SK-N-SH treated with all-trans-retinoic acid at 6 μM for 48 hours (cell line): Measurements from ENCODE around the gene MTNR1B.
A peak's percentile ranks its signal among the peaks of the same experiment; 100 is the strongest.

Experiments used
- ATAC-seq: fragments of 200-7000 bp; cut with Tn5 transposase; 3 replicates; pipeline ENCODE4 v1.9.1; 2020; ENCODE audit warnings: mild to moderate bottlenecking, moderate library complexity
- ARNTL ChIP-seq: fragments of 450-650 bp; formaldehyde crosslinking; IDR thresholded peaks from 2 replicates; pipeline ENCODE4 v1.5.0; 2020; ENCODE audit warnings: low read depth, mild to moderate bottlenecking, moderate library complexity, borderline replicate concordance
- CSDC2 ChIP-seq: fragments of 250-450 bp; sonication (Bioruptor Pico); IDR thresholded peaks from 2 replicates; pipeline ENCODE4 v1.5.0; 2020; ENCODE audit warnings: mild to moderate bottlenecking, moderate library complexity
- ESRRG ChIP-seq: fragments of 250-450 bp; sonication (Bioruptor Pico); IDR thresholded peaks from 2 replicates; pipeline ENCODE4 v1.6.1; 2021; ENCODE audit warnings: mild to moderate bottlenecking
- ISL1 ChIP-seq: fragments of 250-450 bp; sonication (Bioruptor Pico); IDR thresholded peaks from 2 replicates; pipeline ENCODE4 v2.1.2; 2022; ENCODE audit warnings: mild to moderate bottlenecking, moderate library complexity
- OSR1 ChIP-seq: fragments of 250-450 bp; sonication (Bioruptor Pico); IDR thresholded peaks from 2 replicates; pipeline ENCODE4 v1.8.0; 2022; ENCODE audit warnings: moderate library complexity, mild to moderate bottlenecking, inconsistent platforms
- POU6F1 ChIP-seq: fragments of 250-450 bp; sonication (Bioruptor Pico); IDR thresholded peaks from 2 replicates; pipeline ENCODE4 v1.8.0; 2021; ENCODE audit warnings: low read depth, mild to moderate bottlenecking, moderate library complexity, borderline replicate concordance
- RARB ChIP-seq: fragments of 250-450 bp; sonication (Bioruptor Pico); IDR thresholded peaks from 2 replicates; pipeline ENCODE4 v1.8.0; 2021; ENCODE audit warnings: mild to moderate bottlenecking, moderate library complexity
- SNAI2 ChIP-seq: fragments of 250-450 bp; sonication (Bioruptor Pico); IDR thresholded peaks from 2 replicates; pipeline ENCODE4 v1.5.0; 2020; ENCODE audit warnings: mild to moderate bottlenecking, moderate library complexity
- TOX ChIP-seq: fragments of 250-450 bp; sonication (Bioruptor Pico); IDR thresholded peaks from 2 replicates; pipeline ENCODE4 v1.8.0; 2021; ENCODE audit warnings: mild to moderate bottlenecking, moderate library complexity, borderline replicate concordance
- ZC3H10 ChIP-seq: fragments of 250-450 bp; sonication (Bioruptor Pico); IDR thresholded peaks from 2 replicates; pipeline ENCODE4 v1.5.1; 2021; ENCODE audit warnings: mild to moderate bottlenecking, moderate library complexity
- ZFP30 ChIP-seq: fragments of 450-650 bp; formaldehyde crosslinking; IDR thresholded peaks from 2 replicates; pipeline ENCODE4 v1.5.0; 2022; ENCODE audit warnings: mild to moderate bottlenecking, moderate library complexity
- ZNF565 ChIP-seq: fragments of 450-650 bp; formaldehyde crosslinking; conservative IDR thresholded peaks from 2 replicates; pipeline ENCODE4 v1.5.0; 2020; ENCODE audit warnings: low read depth, mild to moderate bottlenecking, moderate library complexity
- ZNF70 ChIP-seq: fragments of 450-650 bp; formaldehyde crosslinking; IDR thresholded peaks from 2 replicates; pipeline ENCODE4 v1.5.0; 2020; ENCODE audit warnings: mild to moderate bottlenecking, moderate library complexity
- ZNF8 ChIP-seq: fragments of 450-650 bp; formaldehyde crosslinking; IDR thresholded peaks from 2 replicates; pipeline ENCODE4 v1.5.0; 2020; ENCODE audit warnings: mild to moderate bottlenecking, moderate library complexity
- TF ChIP-seq, protein P1 (sequence below): fragments of 250-450 bp; sonication (Bioruptor Pico); IDR thresholded peaks from 2 replicates; pipeline ENCODE4 v1.5.0; 2020; ENCODE audit warnings: mild to moderate bottlenecking, moderate library complexity

MTNR1B gene

DNA sequence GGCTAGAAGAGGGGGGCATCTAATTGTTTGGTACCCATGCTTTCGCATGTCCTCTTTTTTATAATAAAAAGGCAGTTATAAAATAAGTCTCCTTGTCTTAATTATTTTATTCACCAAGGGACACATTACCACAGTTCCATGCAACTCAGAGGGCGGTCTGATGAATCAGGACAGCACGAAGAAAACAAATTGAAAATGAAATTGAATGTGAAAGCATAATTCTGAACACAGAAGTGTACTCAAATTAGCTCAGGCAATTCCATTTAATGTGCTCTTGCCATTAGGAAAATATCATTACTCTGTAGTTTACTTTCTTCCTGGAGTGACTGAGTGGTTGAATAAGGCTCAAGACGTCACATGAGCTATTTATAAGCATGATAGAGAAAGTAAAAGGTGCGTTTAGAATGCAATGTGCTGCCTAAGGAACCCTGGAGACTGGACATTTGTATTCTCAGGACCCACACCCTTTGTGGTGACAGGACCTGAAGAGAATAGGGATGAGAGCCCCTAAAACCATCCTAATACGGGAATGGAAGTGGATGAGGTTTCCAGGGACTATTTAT, 59.6 kb downstream of the MTNR1B start:
- ATAC-seq, result peak; percentile 57
- TF ChIP-seq ARNTL (CRISPR knock-in tag), result no peak

GRCh38 chr11:93031386-93031785, 61.9 kb downstream of the MTNR1B start:
- TF ChIP-seq SNAI2 (CRISPR knock-in tag) (no peak), ARNTL (CRISPR knock-in tag) (no peak), CSDC2 (no peak), ZC3H10 (no peak), POU6F1 (no peak), ZNF565 (CRISPR knock-in tag) (no peak), ZNF70 (CRISPR knock-in tag) (no peak), OSR1 (CRISPR knock-in tag) (no peak), ISL1 (CRISPR knock-in tag) (no peak), TOX (CRISPR knock-in tag) (no peak), ESRRG (CRISPR knock-in tag) (no peak), RARB (no peak), ZFP30 (CRISPR knock-in tag) (no peak), ZNF8 (CRISPR knock-in tag) (no peak)
- TF ChIP-seq, protein P1, sequence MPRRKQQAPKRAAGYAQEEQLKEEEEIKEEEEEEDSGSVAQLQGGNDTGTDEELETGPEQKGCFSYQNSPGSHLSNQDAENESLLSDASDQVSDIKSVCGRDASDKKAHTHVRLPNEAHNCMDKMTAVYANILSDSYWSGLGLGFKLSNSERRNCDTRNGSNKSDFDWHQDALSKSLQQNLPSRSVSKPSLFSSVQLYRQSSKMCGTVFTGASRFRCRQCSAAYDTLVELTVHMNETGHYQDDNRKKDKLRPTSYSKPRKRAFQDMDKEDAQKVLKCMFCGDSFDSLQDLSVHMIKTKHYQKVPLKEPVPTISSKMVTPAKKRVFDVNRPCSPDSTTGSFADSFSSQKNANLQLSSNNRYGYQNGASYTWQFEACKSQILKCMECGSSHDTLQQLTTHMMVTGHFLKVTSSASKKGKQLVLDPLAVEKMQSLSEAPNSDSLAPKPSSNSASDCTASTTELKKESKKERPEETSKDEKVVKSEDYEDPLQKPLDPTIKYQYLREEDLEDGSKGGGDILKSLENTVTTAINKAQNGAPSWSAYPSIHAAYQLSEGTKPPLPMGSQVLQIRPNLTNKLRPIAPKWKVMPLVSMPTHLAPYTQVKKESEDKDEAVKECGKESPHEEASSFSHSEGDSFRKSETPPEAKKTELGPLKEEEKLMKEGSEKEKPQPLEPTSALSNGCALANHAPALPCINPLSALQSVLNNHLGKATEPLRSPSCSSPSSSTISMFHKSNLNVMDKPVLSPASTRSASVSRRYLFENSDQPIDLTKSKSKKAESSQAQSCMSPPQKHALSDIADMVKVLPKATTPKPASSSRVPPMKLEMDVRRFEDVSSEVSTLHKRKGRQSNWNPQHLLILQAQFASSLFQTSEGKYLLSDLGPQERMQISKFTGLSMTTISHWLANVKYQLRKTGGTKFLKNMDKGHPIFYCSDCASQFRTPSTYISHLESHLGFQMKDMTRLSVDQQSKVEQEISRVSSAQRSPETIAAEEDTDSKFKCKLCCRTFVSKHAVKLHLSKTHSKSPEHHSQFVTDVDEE (CRISPR knock-in tag), result no peak
- ATAC-seq, result no peak
